Subcutaneous abdominal adipose tissue (tissue), 5 donors: ENCODE data around the gene FAM161B.
"Not testable (repeated sequence)": the region's sequence is repeated elsewhere in the genome, so short reads cannot be mapped to it uniquely, and the experiment has no call there.

Experiments
- H3K27ac ChIP-seq: one replicate; pipeline ENCODE4 v1.7.0; 2013; ENCODE audit warnings: low read depth, mild to moderate bottlenecking, inconsistent platforms, low read length, moderate library complexity
- H3K27me3 ChIP-seq, 5 donors: one replicate each; pipeline ENCODE4 v1.7.0; 2013; ENCODE audit warnings: low read length in 5 of 5, inconsistent platforms in 1 of 5; ENCODE audit not compliant: control insufficient read depth in 5 of 5, insufficient read depth in 4 of 5
- H3K36me3 ChIP-seq, 5 donors: one replicate each; pipeline ENCODE4 v1.7.0; 2013; ENCODE audit warnings: low read length in 5 of 5; ENCODE audit not compliant: control insufficient read depth in 5 of 5, insufficient read depth in 5 of 5
- H3K4me1 ChIP-seq, 5 donors: one replicate each; pipeline ENCODE4 v1.7.0; 2013; ENCODE audit warnings: low read length in 5 of 5, mild to moderate bottlenecking in 3 of 5, moderate library complexity in 1 of 5; ENCODE audit not compliant: control insufficient read depth in 5 of 5, insufficient read depth in 5 of 5
- H3K4me3 ChIP-seq, 5 donors: one replicate each; pipeline ENCODE4 v1.7.0; 2013; ENCODE audit warnings: low read length in 5 of 5, low read depth in 1 of 5
- H3K9ac ChIP-seq, 5 donors: one replicate each; pipeline ENCODE4 v1.7.0; 2013; ENCODE audit warnings: low read length in 5 of 5, mild to moderate bottlenecking in 4 of 5, moderate library complexity in 3 of 5
- H3K9me3 ChIP-seq, 5 donors: one replicate each; pipeline ENCODE4 v1.7.0; 2013; ENCODE audit warnings: low read length in 5 of 5; ENCODE audit not compliant: control insufficient read depth in 5 of 5
- donor health status: healthy.
- donor health status: healthy.
- donor health status: healthy.
- donor health status: healthy.
- donor health status: healthy.

FAM161B gene

GRCh38 chr14:73913256-73913655, 36.6 kb downstream of the FAM161B start:
- Histone ChIP-seq H3K4me1 (no peaks in the 10 kb centered on the region), H3K9ac (no peak overlapping the region), H3K36me3 (peaks cover 24 to 65% (median 54%) of the 10 kb centered on the region in 5 donors), H3K9me3 (peaks cover 0 to 2% (median 0%) of the 10 kb centered on the region in 5 donors), H3K27ac (no peak overlapping the region), H3K27me3 (no peaks in the 10 kb centered on the region), H3K4me3 (no peak overlapping the region)

- no peak overlapping the region for H3K4me3 ChIP-seq
- no peak overlapping the region for H3K9ac ChIP-seq
- no peak overlapping the region for H3K27ac ChIP-seq
- peaks cover 43 to 86% (median 67%) of the 10 kb centered on the region in 5 donors for H3K36me3 ChIP-seq
- H3K9me3 ChIP-seq = peaks cover 0 to 2% (median 0%) of the 10 kb centered on the region in 5 donors
- no peaks in the 10 kb centered on the region for H3K27me3 ChIP-seq
- H3K4me1 ChIP-seq = no peaks in the 10 kb centered on the region
Measured at GRCh38 chr14:73909681-73910080, 40.2 kb downstream of the FAM161B start.

DNA sequence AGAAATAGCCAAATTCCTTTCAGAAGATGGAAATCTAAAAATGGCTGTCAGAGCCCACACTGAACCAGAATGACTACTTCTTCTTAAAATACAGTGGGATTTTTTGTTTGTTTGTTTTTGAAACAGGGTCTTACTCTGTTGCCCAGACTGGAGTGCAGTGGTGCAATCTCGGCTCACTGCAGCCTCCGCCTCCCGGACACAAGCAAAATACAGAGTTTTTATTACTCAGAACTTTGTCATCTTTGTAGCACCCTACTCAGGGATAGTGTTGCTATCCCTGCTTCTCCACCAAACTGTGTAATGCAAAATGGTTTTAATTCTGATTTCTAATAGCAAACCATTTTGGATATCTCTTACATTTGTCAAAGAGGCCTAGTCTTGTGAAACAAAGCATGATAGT, 46.9 kb downstream of the FAM161B start:
- H3K4me3 ChIP-seq = no peak overlapping the region
- H3K27ac ChIP-seq = no peak overlapping the region

GRCh38 chr14:73896521-73896920, 53.4 kb downstream of the FAM161B start:
- Histone ChIP-seq H3K9me3 (no peaks in the 10 kb centered on the region), H3K4me1 (no peaks in the 10 kb centered on the region), H3K4me3 (no peak overlapping the region), H3K36me3 (peaks cover 47 to 73% (median 61%) of the 10 kb centered on the region in 5 donors), H3K27ac (peak overlapping the region; percentile 7), H3K9ac (no peak overlapping the region), H3K27me3 (no peaks in the 10 kb centered on the region)

More for the DNA sequence above, 46.9 kb downstream of the FAM161B start:
- H3K9ac ChIP-seq = no peak overlapping the region
- H3K36me3 ChIP-seq = peaks cover 36 to 69% (median 60%) of the 10 kb centered on the region in 5 donors
- no peaks in the 10 kb centered on the region for H3K27me3 ChIP-seq
- H3K4me1 ChIP-seq = no peaks in the 10 kb centered on the region
- no peaks in the 10 kb centered on the region for H3K9me3 ChIP-seq

DNA sequence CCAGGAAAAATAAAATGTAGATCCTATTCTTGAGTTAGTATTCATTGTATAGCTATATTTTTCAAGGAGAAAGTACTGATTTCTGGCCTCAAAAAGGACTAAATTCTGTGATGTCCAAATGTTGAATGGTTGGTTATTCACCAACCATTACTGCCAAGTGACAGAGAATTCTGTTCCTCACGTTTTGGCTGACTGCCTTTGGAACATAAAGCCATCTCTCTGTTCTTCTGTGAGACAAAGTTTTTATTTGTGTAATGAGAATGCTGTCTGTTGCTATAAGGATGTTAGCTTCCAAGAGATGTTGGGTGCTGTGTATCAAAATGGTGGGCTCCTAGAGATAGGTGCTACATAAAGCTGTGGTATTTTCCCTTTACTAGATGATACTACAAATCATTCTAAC, 54.0 kb downstream of the FAM161B start:
- Histone ChIP-seq H3K9me3 (no peaks in the 10 kb centered on the region), H3K27ac (no peak overlapping the region), H3K36me3 (peaks cover 47 to 73% (median 61%) of the 10 kb centered on the region in 5 donors), H3K4me1 (no peaks in the 10 kb centered on the region), H3K9ac (no peak overlapping the region), H3K4me3 (no peak overlapping the region), H3K27me3 (no peaks in the 10 kb centered on the region)

GRCh38 chr14:73894180-73894687, 55.7 kb downstream of the FAM161B start:
- not testable (repeated sequence) for H3K9me3 ChIP-seq, H3K9ac ChIP-seq, H3K27ac ChIP-seq, H3K27me3 ChIP-seq, H3K4me1 ChIP-seq, H3K4me3 ChIP-seq
- peaks cover 45 to 61% (median 51%) of the 10 kb centered on the region in 5 donors for H3K36me3 ChIP-seq

DNA sequence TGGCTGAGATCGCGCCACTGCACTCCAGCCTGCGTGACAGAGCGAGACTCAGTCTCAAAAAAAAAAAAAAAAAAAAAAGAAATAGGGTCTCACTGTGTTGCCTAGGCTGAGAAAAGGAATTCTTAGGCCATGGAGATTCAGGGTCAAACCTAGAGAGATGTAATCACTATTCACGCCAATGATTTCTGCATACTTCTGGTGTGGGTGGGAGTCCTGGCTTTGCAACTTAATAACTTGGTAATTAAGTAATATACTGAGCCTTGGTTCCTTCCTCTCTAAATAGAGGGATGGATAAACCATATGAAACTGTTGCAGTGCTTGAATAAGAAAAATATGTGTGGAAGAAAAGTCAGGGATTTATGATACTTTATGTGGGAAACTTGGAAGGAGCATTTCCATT, 60.5 kb downstream of the FAM161B start:
- Histone ChIP-seq H3K27ac (no peak overlapping the region), H3K36me3 (peaks cover 7 to 14% (median 10%) of the 10 kb centered on the region in 5 donors), H3K9ac (no peak overlapping the region), H3K9me3 (no peaks in the 10 kb centered on the region), H3K27me3 (no peaks in the 10 kb centered on the region), H3K4me1 (peaks cover 0 to 32% (median 21%) of the 10 kb centered on the region in 5 donors), H3K4me3 (no peak overlapping the region)

DNA sequence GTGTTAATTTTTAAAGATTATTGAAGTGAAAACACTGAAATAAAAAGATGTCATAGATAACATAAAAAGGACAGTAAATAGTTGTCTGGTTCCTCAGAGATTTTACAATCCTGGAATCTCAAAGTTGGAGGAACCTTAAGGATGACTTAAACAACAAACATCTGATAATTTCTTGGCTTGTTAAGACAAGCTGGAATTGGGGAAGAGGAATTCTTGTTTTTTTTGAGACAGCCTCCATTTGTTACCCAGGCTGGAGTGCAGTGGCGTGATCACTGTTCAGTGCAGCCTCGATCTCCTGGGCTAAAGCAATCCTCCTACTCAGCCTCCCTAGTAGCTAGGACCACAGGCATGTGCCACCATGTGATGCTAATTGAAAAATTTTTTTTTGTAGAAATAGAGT, 60.9 kb downstream of the FAM161B start:
- no peak overlapping the region for H3K4me3 ChIP-seq
- H3K27ac ChIP-seq = peak overlapping the region; percentile 11
- H3K27me3 ChIP-seq = no peaks in the 10 kb centered on the region
- peaks cover 4 to 12% (median 6%) of the 10 kb centered on the region in 5 donors for H3K36me3 ChIP-seq
- H3K9me3 ChIP-seq = no peaks in the 10 kb centered on the region
- no peak overlapping the region for H3K9ac ChIP-seq
- peaks cover 0 to 32% (median 21%) of the 10 kb centered on the region in 5 donors for H3K4me1 ChIP-seq

- H3K27ac ChIP-seq = peak overlapping the region; percentile 11
Measured at GRCh38 chr14:73888460-73888725, 61.5 kb downstream of the FAM161B start.

DNA sequence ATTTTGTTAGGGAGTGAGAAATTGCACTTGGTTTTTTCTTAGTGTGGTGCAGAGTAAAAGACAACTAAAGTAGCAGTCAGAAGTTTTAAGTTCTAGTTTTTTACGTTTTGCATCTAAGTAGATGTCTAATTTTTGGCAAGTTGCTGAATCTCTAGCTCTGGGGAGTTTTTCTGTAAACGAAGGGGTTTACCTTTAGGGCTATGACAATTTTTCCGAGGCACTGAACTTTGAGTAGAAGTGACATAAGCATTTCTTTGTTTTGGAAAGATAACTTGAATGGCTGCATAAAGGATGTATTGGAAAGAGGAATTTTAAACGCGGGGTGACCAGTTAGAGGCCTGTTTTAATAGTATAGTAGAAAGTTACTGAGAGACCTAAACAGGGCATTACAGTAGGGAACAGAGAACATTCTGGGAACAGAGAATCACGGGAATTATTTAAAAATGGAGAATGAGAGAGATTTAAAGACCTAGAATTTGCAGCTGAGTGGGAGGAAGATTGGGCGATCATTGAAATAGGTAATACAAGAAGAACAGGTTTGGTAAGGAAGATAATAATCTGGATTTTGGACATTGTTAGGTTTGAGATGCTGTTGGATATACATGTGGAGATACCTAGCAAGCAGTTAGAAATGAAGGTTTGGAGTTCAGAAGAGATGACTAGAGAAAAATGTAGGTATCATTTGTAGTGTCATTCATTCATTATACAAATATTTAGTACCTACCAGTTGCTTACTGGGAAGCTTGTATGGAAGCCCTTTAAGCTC, 62.0 kb downstream of the FAM161B start:
- H3K27ac ChIP-seq = peak overlapping the region; percentile 95
- H3K36me3 ChIP-seq = peaks cover 0 to 4% (median 0%) of the 10 kb centered on the region in 5 donors
- H3K27me3 ChIP-seq = no peaks in the 10 kb centered on the region
- H3K9ac ChIP-seq = peak overlapping the region; percentile 95 to 100 (median 99)
- H3K4me3 ChIP-seq = peak overlapping the region; percentile 87 to 97 (median 91)
- H3K4me1 ChIP-seq = peaks cover 0 to 32% (median 21%) of the 10 kb centered on the region in 5 donors
- no peaks in the 10 kb centered on the region for H3K9me3 ChIP-seq

More at GRCh38 chr14:73888460-73888725, 61.5 kb downstream of the FAM161B start:
- no peaks in the 10 kb centered on the region for H3K9me3 ChIP-seq
- peaks cover 0 to 32% (median 21%) of the 10 kb centered on the region in 5 donors for H3K4me1 ChIP-seq
- H3K27me3 ChIP-seq = no peaks in the 10 kb centered on the region
- H3K9ac ChIP-seq = peak overlapping the region in 2 of 5 donors; percentile 99 to 100
- H3K36me3 ChIP-seq = peaks cover 0 to 7% (median 3%) of the 10 kb centered on the region in 5 donors
- peak overlapping the region in 1 of 5 donors; percentile 92 for H3K4me3 ChIP-seq
